ENCODE measurements around the gene ATOH8.

GRCh38 chr2:85810371-85811179, 56.8 kb downstream of the ATOH8 start:
- TF ChIP-seq CTCF (IDR thresholded peaks at IDR 0.05; ENCODE audit: extremely low read depth in 1 of 2, insufficient read depth in 1 of 2, low read depth in 1 of 2, low read length in 2 of 2) (no peak), MYC (IDR thresholded peaks at IDR 0.05; ENCODE audit: low read depth, low read length) (no peak), EZH2 (IDR thresholded peaks at IDR 0.05; ENCODE audit: borderline replicate concordance, low read depth, low read length, severe bottlenecking) (no peak), POLR2AphosphoS5 (IDR thresholded peaks at IDR 0.05; ENCODE audit: insufficient read depth, low read depth, low read length) (no peak), POLR2A (IDR thresholded peaks at IDR 0.05; ENCODE audit: low read depth, low read length) (no peak)

Data from endothelial cell of umbilical vein (primary cell).